HG02885 (cell line): ENCODE measurements around the gene MAGEE1.

Experiments
- ATAC-seq: cut with Tn5 transposase; IDR thresholded peaks from one replicate; pipeline ENCODE4 v1.9.1; 2021; ENCODE audit warnings: mild to moderate bottlenecking; ENCODE audit not compliant: unreplicated experiment, poor library complexity

The MAGEE1 gene

GRCh38 chrX:76427560-76428242 lies at the start of gene MAGEE1:
Gene MAGEE1, plus strand, starts transcription at chrX:76427710. Its CDS starts 221 bp downstream, at chrX:76427931.
- ATAC-seq = peak; percentile 87

GRCh38 chrX:76398970-76399369 lies 28.5 kb upstream of the MAGEE1 start:
- ATAC-seq = no peak

GRCh38 chrX:76407795-76408194 lies 19.7 kb upstream of the MAGEE1 start:
- no peak for ATAC-seq

- peak; percentile 56 for ATAC-seq
Observed at GRCh38 chrX:76420237-76420636, 7.3 kb upstream of the MAGEE1 start.

- ATAC-seq = peak; percentile 51
Observed at GRCh38 chrX:76428243-76429130, 977 bp downstream of the MAGEE1 start.

GRCh38 chrX:76433219-76433618 lies 5.7 kb downstream of the MAGEE1 start:
- ATAC-seq = no peak

- ATAC-seq = no peak
Observed at GRCh38 chrX:76434103-76434741, 6.7 kb downstream of the MAGEE1 start.

- no peak for ATAC-seq
Observed at GRCh38 chrX:76439188-76439587, 11.7 kb downstream of the MAGEE1 start.

GRCh38 chrX:76453737-76454406 lies 26.4 kb downstream of the MAGEE1 start:
- ATAC-seq = no peak

GRCh38 chrX:76454456-76454927 lies 27.0 kb downstream of the MAGEE1 start:
- ATAC-seq = peak; percentile 87

GRCh38 chrX:76477353-76477752 lies 49.8 kb downstream of the MAGEE1 start:
- no peak for ATAC-seq
